ENCODE results near the gene ALDH3A2. TPM values are rescaled to one million over a fixed set of nuclear protein-coding genes. Genes with fewer than 3 reads are reported as not detected.

Gene ALDH3A2
- total and polyA plus RNA-seq, 2 of the 8 experiments (the other 6 are each of a cell fraction or from before 2014, with no cell fraction given) = 20.6 to 72.9 TPM

- TF ChIP-seq CHD7 (IDR thresholded peaks at IDR 0.05; ENCODE audit: insufficient replicate concordance, low read length) (no peak), BCL11A (IDR thresholded peaks at IDR 0.05; ENCODE audit: low read depth in 2 of 2, low read length in 2 of 2) (no peak), GTF2F1 (IDR thresholded peaks at IDR 0.05; ENCODE audit: borderline replicate concordance, low read depth, low read length) (no peak), YY1 (IDR thresholded peaks at IDR 0.05; ENCODE audit: low read depth, low read length) (no peak), JUND (IDR thresholded peaks at IDR 0.05; ENCODE audit: low read length) (no peak), BACH1 (IDR thresholded peaks at IDR 0.05; ENCODE audit: low read length) (no peak), CTBP2 (IDR thresholded peaks at IDR 0.05; ENCODE audit: borderline replicate concordance, insufficient read depth, insufficient read length, low read length) (no peak), EZH2 (IDR thresholded peaks at IDR 0.05; ENCODE audit: low read depth, low read length, severe bottlenecking) (no peak), PHF8 (conservative IDR thresholded peaks at IDR 0.05; ENCODE audit: low read depth, low read length) (no peak), ZNF274 (IDR thresholded peaks at IDR 0.05; ENCODE audit: borderline replicate concordance, extremely low read depth, low read length) (no peak), TEAD4 (IDR thresholded peaks at IDR 0.05; ENCODE audit: low read depth, low read length) (no peak), RXRA (IDR thresholded peaks at IDR 0.05; ENCODE audit: insufficient read depth, low read depth, low read length) (no peak)
Observed at GRCh38 chr17:19713901-19714361, 65.4 kb downstream of the ALDH3A2 start (continued).

All from H1 (cell line).